Stimulated activated CD4-positive, alpha-beta T cell treated with anti-CD3 and anti-CD28 coated beads, Interleukin-1b, Interleukin-23, amount 100 ng/mL, for 1 hour (primary cell): ENCODE data around the gene CADM4.
"Not testable (repeated sequence)": the region's sequence is repeated elsewhere in the genome, so short reads cannot be mapped to it uniquely, and the experiment has no call there.

Experiments used
- DNase-seq, 2 donors: peaks; one replicate each; pipeline ENCODE4 v3.0.0-alpha.2; 2020; ENCODE audit warnings: low read depth in 2 of 2

The CADM4 gene, protein sequence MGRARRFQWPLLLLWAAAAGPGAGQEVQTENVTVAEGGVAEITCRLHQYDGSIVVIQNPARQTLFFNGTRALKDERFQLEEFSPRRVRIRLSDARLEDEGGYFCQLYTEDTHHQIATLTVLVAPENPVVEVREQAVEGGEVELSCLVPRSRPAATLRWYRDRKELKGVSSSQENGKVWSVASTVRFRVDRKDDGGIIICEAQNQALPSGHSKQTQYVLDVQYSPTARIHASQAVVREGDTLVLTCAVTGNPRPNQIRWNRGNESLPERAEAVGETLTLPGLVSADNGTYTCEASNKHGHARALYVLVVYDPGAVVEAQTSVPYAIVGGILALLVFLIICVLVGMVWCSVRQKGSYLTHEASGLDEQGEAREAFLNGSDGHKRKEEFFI

GRCh38 chr19:43639519-43640423 is at the start of gene CADM4:
CADM4 (minus strand) TSS chr19:43639850; CDS start chr19:43639790, 60 bp downstream.
- peak in 1 of 2 donors; percentile 18 for DNase-seq

DNA sequence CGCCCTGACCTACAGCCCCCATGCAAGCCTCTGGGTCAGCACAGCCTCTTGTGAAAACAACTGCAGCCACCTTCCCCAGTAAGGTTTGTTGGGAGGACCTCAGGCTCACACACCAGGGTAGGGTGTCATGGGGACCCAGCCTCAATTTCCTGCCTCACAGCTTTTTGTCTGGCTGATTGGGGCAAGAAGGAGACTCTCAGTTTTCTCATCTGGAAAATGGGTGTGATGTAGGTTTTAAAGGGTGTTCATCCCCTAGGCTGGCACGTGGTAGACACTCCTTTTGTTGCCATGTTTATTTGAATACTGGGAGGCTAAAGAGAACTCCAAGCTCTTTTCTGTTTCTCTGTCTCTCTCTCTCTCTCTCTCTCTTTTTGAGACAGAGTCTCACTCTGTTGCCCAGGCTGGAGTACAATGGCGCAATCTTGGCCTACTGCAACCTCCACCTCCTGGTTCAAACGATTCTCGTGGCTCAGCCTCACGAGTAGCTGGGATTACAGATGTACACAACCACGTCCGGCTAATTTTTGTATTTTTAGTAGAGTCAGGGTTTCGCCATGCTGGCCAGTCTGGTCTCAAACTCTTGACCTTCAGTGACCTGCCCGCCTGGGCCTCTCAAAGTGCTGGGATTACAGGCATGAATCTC is 48.5 kb upstream of the CADM4 start:
- DNase-seq = no peak

GRCh38 chr19:43687660-43687997 is 48.0 kb upstream of the CADM4 start:
- DNase-seq = no peak

GRCh38 chr19:43684326-43684725 is 44.7 kb upstream of the CADM4 start:
- DNase-seq = no peak

DNA sequence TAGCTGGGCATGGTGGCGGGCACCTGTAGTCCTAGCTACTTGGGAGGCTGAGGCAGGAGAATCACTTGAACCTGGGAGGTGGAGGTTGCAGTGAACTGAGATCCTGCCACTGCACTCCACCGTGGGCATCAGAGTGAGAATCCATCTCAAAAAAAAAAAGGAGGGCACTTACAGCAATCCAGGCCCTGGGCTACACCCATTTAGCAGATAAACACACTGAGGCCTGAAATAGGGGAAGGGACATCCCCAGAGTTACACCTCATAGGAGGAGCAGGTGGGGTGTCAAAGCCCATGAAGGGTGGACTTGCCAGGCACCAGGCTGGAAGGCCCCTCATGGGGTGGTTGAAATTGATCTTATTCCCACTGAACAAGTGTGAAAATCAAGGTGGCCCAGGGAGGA is 44.3 kb upstream of the CADM4 start:
- no peak for DNase-seq

DNA sequence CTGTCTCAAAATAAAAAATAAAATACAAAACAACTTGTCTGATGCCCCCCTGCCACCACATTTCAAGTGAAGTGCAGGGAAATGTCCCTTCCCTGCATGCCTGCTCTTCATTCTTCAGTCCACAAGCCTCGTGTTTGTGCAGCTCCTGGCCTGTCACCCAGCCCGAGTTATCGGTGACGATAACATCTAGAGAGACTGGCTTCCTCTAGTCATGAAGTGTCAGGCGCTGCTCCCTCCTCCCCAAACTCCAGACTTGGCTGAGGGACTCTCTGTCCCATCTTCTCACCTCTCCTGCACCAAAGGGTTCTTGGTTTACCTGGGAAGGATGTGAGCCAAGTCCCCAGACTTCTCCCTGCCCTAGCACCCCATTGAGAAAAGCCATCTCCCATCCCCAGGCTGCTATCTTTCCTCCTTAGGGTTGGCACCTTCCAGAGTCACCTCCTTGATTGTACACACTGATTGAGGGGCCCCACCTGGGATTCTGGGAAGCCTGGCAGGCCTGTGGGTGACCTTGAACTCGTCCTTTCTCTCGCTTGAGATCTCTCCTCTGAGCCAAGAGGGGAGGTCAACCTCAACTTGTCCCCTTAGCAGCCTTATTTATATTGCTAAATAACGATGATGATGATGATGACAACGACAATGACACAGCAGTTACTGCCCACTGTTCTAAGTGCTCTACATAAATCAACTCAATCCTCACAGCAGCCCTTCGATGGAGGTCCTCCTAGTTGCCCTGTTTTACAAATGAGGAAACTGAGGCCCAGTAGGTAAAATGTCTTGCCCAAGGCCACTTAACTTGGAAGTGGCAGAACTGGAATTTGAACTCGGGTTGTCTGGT is 43.4 kb upstream of the CADM4 start:
- no peak for DNase-seq

DNA sequence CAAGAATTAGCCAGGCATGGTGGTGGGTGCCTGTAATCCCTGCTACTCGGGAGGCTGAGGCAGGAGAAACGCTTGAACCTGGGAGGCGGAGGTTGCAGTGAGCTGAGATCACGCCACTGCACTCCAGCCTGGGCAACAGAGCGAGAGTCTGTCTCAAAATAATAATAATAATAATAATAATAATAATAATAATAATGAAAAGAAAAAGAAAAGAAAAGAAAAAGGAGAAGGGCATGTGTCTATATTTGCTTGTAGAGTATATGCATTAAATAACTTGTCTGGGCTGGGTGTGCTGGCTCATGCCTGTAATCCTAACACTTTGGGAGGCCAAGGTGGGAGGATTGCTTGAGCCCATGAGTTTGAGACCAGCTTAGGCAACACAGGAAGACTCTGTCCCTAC is 42.6 kb upstream of the CADM4 start:
- DNase-seq = not testable (repeated sequence)

- no peak for DNase-seq
Measured at GRCh38 chr19:43681821-43682220, 42.2 kb upstream of the CADM4 start.

- no peak for DNase-seq
Measured at GRCh38 chr19:43678512-43679261, 39.0 kb upstream of the CADM4 start.

- no peak for DNase-seq
Measured at GRCh38 chr19:43675906-43676305, 36.3 kb upstream of the CADM4 start.

- no peak for DNase-seq
Measured at GRCh38 chr19:43675269-43675879, 35.7 kb upstream of the CADM4 start.

- no peak for DNase-seq
Measured at GRCh38 chr19:43674596-43674995, 34.9 kb upstream of the CADM4 start.

GRCh38 chr19:43674183-43674582 is 34.5 kb upstream of the CADM4 start:
- DNase-seq = no peak

- DNase-seq = no peak
Measured at GRCh38 chr19:43673637-43674036, 34.0 kb upstream of the CADM4 start.

DNA sequence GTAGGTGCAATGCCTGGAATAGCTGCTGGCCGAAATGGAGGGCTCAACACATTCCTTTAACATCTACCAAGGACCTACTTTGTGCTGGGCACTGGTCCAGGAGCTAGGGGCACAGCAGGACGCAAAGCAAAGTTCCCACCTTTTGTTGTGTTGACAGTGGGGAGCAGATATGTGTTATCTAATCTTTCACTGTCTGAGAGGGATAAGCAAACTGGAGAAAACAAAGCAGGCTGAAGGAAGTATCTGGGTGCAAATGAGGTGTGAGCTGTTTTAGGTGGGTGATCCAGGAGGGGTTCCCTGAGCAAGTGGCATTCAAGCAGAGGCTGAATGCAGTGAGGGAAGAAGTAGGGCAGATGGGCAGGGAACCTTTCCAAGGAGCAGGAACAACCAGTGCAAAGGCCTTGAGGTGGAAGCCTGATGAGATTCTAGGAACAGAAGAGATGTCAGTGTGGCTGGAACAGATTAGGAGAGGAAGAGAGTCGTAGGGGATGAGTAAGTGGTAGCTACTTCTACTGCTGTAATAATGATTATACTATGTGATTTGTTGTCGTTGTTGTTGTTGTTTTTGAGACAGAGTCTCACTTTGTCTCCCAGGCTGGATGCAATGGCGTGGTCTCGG is 32.5 kb upstream of the CADM4 start:
- no peak for DNase-seq

GRCh38 chr19:43668406-43669109 is 28.9 kb upstream of the CADM4 start:
- peak; percentile 94 to 95 for DNase-seq

DNA sequence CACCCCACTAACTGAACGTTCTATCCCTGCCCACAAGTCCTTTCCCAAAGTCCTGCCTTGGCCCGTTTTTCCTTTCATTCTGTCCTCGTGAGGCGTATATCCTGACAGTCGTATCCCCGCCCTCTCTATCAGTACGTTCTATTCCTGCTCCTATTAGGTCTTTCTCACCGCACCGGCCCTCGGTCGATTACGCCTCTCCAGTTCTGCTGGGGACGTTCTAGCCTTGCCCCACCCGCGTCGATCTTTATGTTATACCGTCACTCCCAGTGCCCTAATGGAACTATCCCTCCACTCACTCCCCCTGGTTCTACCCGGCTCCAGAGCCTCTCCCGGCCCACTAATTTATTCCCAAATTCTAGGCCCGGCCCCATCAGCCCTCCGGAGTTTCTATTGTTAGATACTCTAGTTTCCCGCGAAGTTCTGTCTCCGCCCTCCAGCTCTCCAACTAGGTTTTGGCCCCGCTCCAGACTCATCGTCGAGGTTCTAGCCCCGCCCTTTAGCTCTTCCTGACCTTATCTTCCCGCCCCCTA is 28.3 kb upstream of the CADM4 start:
- no peak for DNase-seq

DNA sequence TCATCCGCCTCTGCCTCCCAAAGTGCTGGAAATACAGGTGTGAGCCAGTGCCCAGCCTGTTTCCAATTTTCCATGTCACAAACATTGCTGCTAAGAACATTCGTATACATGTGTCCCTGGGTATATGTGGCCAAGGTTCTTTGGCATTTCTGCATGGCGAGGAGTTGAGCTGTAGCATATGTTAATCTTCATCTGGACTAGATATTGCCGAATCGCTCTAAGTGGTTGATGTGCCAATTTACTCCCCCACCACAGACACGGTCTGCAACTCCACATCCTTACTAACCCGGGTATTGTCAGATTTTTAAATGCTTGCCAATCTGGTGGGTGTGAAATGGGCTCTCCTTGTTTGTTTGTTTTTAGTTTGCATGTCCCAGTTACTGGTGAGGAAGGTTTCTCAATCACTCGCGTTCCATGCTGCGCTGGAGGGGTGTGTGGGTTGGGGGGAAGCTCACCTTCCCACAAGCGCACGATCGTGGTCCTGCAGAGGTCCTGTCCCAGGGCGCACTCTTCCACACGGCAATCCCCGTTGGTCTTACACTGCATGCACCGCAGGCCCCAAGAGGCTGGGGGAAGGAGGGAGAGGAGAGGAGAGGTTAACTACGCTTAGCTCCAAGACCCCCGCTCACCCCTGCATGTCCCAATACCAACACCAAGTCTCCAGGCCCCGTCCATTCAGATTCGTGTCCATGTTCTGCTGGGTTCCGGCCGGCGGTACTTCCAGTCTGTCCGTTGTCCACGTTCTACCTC is 27.7 kb upstream of the CADM4 start:
- DNase-seq = no peak
